ENCODE data around the gene SSC5D.

Gene SSC5D

GRCh38 chr19:55549500-55550320 lies 61.5 kb downstream of the SSC5D start:
- Histone ChIP-seq H3K4me3 (ENCODE audit: low read depth in 1 of 2, low read length in 2 of 2) (no peak overlapping the region), H3K36me3 (ENCODE audit: insufficient read depth, low read length) (no peaks in the 10 kb centered on the region), H3K27ac (ENCODE audit: low read depth, low read length) (no peak overlapping the region), H3K9ac (ENCODE audit: low read length) (no peak overlapping the region), H3K27me3 (ENCODE audit: control insufficient read depth in 1 of 2, insufficient read depth in 2 of 2, low read length in 2 of 2) (peaks cover 0 to 30% of the 10 kb centered on the region in 2 donors), H3K4me1 (ENCODE audit: insufficient read depth, low read length) (no peaks in the 10 kb centered on the region), H3K9me3 (ENCODE audit: low read length) (no peaks in the 10 kb centered on the region)

- H3K27me3 ChIP-seq (ENCODE audit: control insufficient read depth in 1 of 2, insufficient read depth in 2 of 2, low read length in 2 of 2): peaks cover 0 to 27% of the 10 kb centered on the region in 2 donors
- H3K36me3 ChIP-seq (ENCODE audit: insufficient read depth, low read length): no peaks in the 10 kb centered on the region
- H3K9ac ChIP-seq (ENCODE audit: low read length): no peak overlapping the region
- H3K27ac ChIP-seq (ENCODE audit: low read depth, low read length): no peak overlapping the region
- H3K9me3 ChIP-seq (ENCODE audit: low read length): no peaks in the 10 kb centered on the region
- no peak overlapping the region for H3K4me3 ChIP-seq (ENCODE audit: low read depth in 1 of 2, low read length in 2 of 2)
- no peaks in the 10 kb centered on the region for H3K4me1 ChIP-seq (ENCODE audit: insufficient read depth, low read length)
Measured at GRCh38 chr19:55550321-55550650, 62.0 kb downstream of the SSC5D start.

- H3K36me3 ChIP-seq (ENCODE audit: insufficient read depth, low read length): no peaks in the 10 kb centered on the region
- no peaks in the 10 kb centered on the region for H3K9me3 ChIP-seq (ENCODE audit: low read length)
- no peak overlapping the region for H3K4me3 ChIP-seq (ENCODE audit: low read depth in 1 of 2, low read length in 2 of 2)
- H3K9ac ChIP-seq (ENCODE audit: low read length): no peak overlapping the region
- peaks cover 0 to 19% of the 10 kb centered on the region in 2 donors for H3K27me3 ChIP-seq (ENCODE audit: control insufficient read depth in 1 of 2, insufficient read depth in 2 of 2, low read length in 2 of 2)
- H3K27ac ChIP-seq (ENCODE audit: low read depth, low read length): no peak overlapping the region
- H3K4me1 ChIP-seq (ENCODE audit: insufficient read depth, low read length): no peaks in the 10 kb centered on the region
Measured at GRCh38 chr19:55552206-55552605, 64.0 kb downstream of the SSC5D start.

- no peaks in the 10 kb centered on the region for H3K4me1 ChIP-seq (ENCODE audit: insufficient read depth, low read length)
- H3K27ac ChIP-seq (ENCODE audit: low read depth, low read length): no peak overlapping the region
- H3K36me3 ChIP-seq (ENCODE audit: insufficient read depth, low read length): no peaks in the 10 kb centered on the region
- H3K9ac ChIP-seq (ENCODE audit: low read length): no peak overlapping the region
- peaks cover 0 to 17% of the 10 kb centered on the region in 2 donors for H3K27me3 ChIP-seq (ENCODE audit: control insufficient read depth in 1 of 2, insufficient read depth in 2 of 2, low read length in 2 of 2)
- no peak overlapping the region for H3K4me3 ChIP-seq (ENCODE audit: low read depth in 1 of 2, low read length in 2 of 2)
- H3K9me3 ChIP-seq (ENCODE audit: low read length): no peaks in the 10 kb centered on the region
Measured at GRCh38 chr19:55552620-55553019, 64.4 kb downstream of the SSC5D start.

- no peak overlapping the region for H3K9ac ChIP-seq (ENCODE audit: low read length)
- H3K27ac ChIP-seq (ENCODE audit: low read depth, low read length): no peak overlapping the region
- peaks cover 0 to 17% of the 10 kb centered on the region in 2 donors for H3K27me3 ChIP-seq (ENCODE audit: control insufficient read depth in 1 of 2, insufficient read depth in 2 of 2, low read length in 2 of 2)
- no peaks in the 10 kb centered on the region for H3K36me3 ChIP-seq (ENCODE audit: insufficient read depth, low read length)
- no peak overlapping the region for H3K4me3 ChIP-seq (ENCODE audit: low read depth in 1 of 2, low read length in 2 of 2)
- H3K4me1 ChIP-seq (ENCODE audit: insufficient read depth, low read length): no peaks in the 10 kb centered on the region
- H3K9me3 ChIP-seq (ENCODE audit: low read length): no peaks in the 10 kb centered on the region
Measured at GRCh38 chr19:55553217-55554182, 65.3 kb downstream of the SSC5D start.

- no peaks in the 10 kb centered on the region for H3K9me3 ChIP-seq (ENCODE audit: low read length)
- no peak overlapping the region for H3K27ac ChIP-seq (ENCODE audit: low read depth, low read length)
- H3K36me3 ChIP-seq (ENCODE audit: insufficient read depth, low read length): no peaks in the 10 kb centered on the region
- no peaks in the 10 kb centered on the region for H3K4me1 ChIP-seq (ENCODE audit: insufficient read depth, low read length)
- no peak overlapping the region for H3K4me3 ChIP-seq (ENCODE audit: low read depth in 1 of 2, low read length in 2 of 2)
- H3K27me3 ChIP-seq (ENCODE audit: control insufficient read depth in 1 of 2, insufficient read depth in 2 of 2, low read length in 2 of 2): peaks cover 0 to 17% of the 10 kb centered on the region in 2 donors
- no peak overlapping the region for H3K9ac ChIP-seq (ENCODE audit: low read length)
Measured at GRCh38 chr19:55554302-55554701, 66.1 kb downstream of the SSC5D start.

GRCh38 chr19:55554741-55555152 lies 66.5 kb downstream of the SSC5D start:
- Histone ChIP-seq H3K27me3 (ENCODE audit: control insufficient read depth in 1 of 2, insufficient read depth in 2 of 2, low read length in 2 of 2) (peaks cover 0 to 15% of the 10 kb centered on the region in 2 donors), H3K27ac (ENCODE audit: low read depth, low read length) (no peak overlapping the region), H3K9ac (ENCODE audit: low read length) (no peak overlapping the region), H3K4me1 (ENCODE audit: insufficient read depth, low read length) (no peaks in the 10 kb centered on the region), H3K36me3 (ENCODE audit: insufficient read depth, low read length) (no peaks in the 10 kb centered on the region), H3K4me3 (ENCODE audit: low read depth in 1 of 2, low read length in 2 of 2) (no peak overlapping the region), H3K9me3 (ENCODE audit: low read length) (no peaks in the 10 kb centered on the region)

GRCh38 chr19:55559684-55560083 lies 71.4 kb downstream of the SSC5D start:
- Histone ChIP-seq H3K9ac (ENCODE audit: low read length) (no peak overlapping the region), H3K9me3 (ENCODE audit: low read length) (no peaks in the 10 kb centered on the region), H3K27me3 (ENCODE audit: control insufficient read depth in 1 of 2, insufficient read depth in 2 of 2, low read length in 2 of 2) (peaks cover 0 to 6% of the 10 kb centered on the region in 2 donors), H3K36me3 (ENCODE audit: insufficient read depth, low read length) (no peaks in the 10 kb centered on the region), H3K27ac (ENCODE audit: low read depth, low read length) (no peak overlapping the region), H3K4me1 (ENCODE audit: insufficient read depth, low read length) (no peaks in the 10 kb centered on the region), H3K4me3 (ENCODE audit: low read depth in 1 of 2, low read length in 2 of 2) (no peak overlapping the region)

GRCh38 chr19:55563261-55563690 lies 75.0 kb downstream of the SSC5D start:
- no peak overlapping the region for H3K9ac ChIP-seq (ENCODE audit: low read length)
- no peaks in the 10 kb centered on the region for H3K4me1 ChIP-seq (ENCODE audit: insufficient read depth, low read length)
- H3K4me3 ChIP-seq (ENCODE audit: low read depth in 1 of 2, low read length in 2 of 2): no peak overlapping the region
- H3K9me3 ChIP-seq (ENCODE audit: low read length): no peaks in the 10 kb centered on the region
- peaks cover 0 to 6% of the 10 kb centered on the region in 2 donors for H3K27me3 ChIP-seq (ENCODE audit: control insufficient read depth in 1 of 2, insufficient read depth in 2 of 2, low read length in 2 of 2)
- H3K36me3 ChIP-seq (ENCODE audit: insufficient read depth, low read length): no peaks in the 10 kb centered on the region
- H3K27ac ChIP-seq (ENCODE audit: low read depth, low read length): no peak overlapping the region

- H3K27me3 ChIP-seq (ENCODE audit: control insufficient read depth in 1 of 2, insufficient read depth in 2 of 2, low read length in 2 of 2): peaks cover 0 to 6% of the 10 kb centered on the region in 2 donors
- no peaks in the 10 kb centered on the region for H3K36me3 ChIP-seq (ENCODE audit: insufficient read depth, low read length)
- no peak overlapping the region for H3K4me3 ChIP-seq (ENCODE audit: low read depth in 1 of 2, low read length in 2 of 2)
- no peaks in the 10 kb centered on the region for H3K9me3 ChIP-seq (ENCODE audit: low read length)
- no peaks in the 10 kb centered on the region for H3K4me1 ChIP-seq (ENCODE audit: insufficient read depth, low read length)
- H3K9ac ChIP-seq (ENCODE audit: low read length): no peak overlapping the region
- no peak overlapping the region for H3K27ac ChIP-seq (ENCODE audit: low read depth, low read length)
Measured at GRCh38 chr19:55566823-55567222, 78.6 kb downstream of the SSC5D start.

GRCh38 chr19:55567708-55568328 lies 79.6 kb downstream of the SSC5D start:
- Histone ChIP-seq H3K36me3 (ENCODE audit: insufficient read depth, low read length) (no peaks in the 10 kb centered on the region), H3K27me3 (ENCODE audit: control insufficient read depth in 1 of 2, insufficient read depth in 2 of 2, low read length in 2 of 2) (peaks cover 0 to 6% of the 10 kb centered on the region in 2 donors), H3K9ac (ENCODE audit: low read length) (no peak overlapping the region), H3K9me3 (ENCODE audit: low read length) (no peaks in the 10 kb centered on the region), H3K4me3 (ENCODE audit: low read depth in 1 of 2, low read length in 2 of 2) (no peak overlapping the region), H3K27ac (ENCODE audit: low read depth, low read length) (no peak overlapping the region), H3K4me1 (ENCODE audit: insufficient read depth, low read length) (no peaks in the 10 kb centered on the region)
